ENCODE measurements around the gene ITPR2. TPM values are rescaled to one million over a fixed set of nuclear protein-coding genes. Genes with fewer than 3 reads are reported as not detected.

ITPR2 gene
- total RNA-seq, 2 experiments from 2014 or later = 28.8 to 29.9 TPM

DNA sequence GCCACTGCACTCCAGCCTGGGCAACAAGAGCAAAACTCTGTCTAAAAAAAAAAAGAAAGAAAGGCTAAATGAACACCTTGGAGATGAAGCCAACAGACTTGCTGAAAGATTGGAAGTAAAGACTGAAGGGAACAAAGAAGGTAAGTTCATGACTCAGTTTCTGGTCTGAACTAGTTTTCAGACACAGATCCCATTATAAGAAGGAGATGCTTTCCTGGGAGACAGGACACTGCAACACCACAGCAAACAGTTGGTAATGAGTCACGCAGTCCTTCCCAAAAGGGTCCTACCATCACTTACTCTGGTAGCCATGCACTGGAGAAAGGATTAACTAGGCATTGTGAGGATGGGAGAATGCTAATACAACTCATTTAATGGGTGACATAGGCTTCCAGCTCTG, 540.4 kb downstream of the ITPR2 start:
- intact Hi-C loops (cut with DNase I, micrococcal nuclease) = no loop called here
- Mint-ChIP-seq H3K9me3 (no peaks in the 10 kb centered on the region), H3K27me3 (no peaks in the 10 kb centered on the region), H3K36me3 (ENCODE audit: low read depth) (no peaks in the 10 kb centered on the region), H3K27ac (no peak overlapping the region), H3K4me3 (no peak overlapping the region), H3K4me1 (ENCODE audit: low read depth) (no peaks in the 10 kb centered on the region)
- Histone ChIP-seq H3K27ac (ENCODE audit: low read depth in 1 of 2, low read length in 2 of 2) (no peak overlapping the region), H3K4me1 (ENCODE audit: insufficient read depth, low read length) (no peaks in the 10 kb centered on the region), H3K36me3 (ENCODE audit: insufficient read depth, low read length) (no peaks in the 10 kb centered on the region), H3K9me3 (ENCODE audit: control insufficient read depth in 1 of 2, insufficient read depth in 1 of 2, low read length in 2 of 2) (no peaks in the 10 kb centered on the region), H3K27me3 (ENCODE audit: control insufficient read depth in 1 of 2, insufficient read depth in 2 of 2, low read length in 2 of 2) (no peaks in the 10 kb centered on the region), H3K4me3 (ENCODE audit: low read length) (no peak overlapping the region)
- ChIA-PET CTCF (no interaction called here), POLR2A (no interaction called here)
- DNase-seq = no peak
- TF ChIP-seq, protein P1, sequence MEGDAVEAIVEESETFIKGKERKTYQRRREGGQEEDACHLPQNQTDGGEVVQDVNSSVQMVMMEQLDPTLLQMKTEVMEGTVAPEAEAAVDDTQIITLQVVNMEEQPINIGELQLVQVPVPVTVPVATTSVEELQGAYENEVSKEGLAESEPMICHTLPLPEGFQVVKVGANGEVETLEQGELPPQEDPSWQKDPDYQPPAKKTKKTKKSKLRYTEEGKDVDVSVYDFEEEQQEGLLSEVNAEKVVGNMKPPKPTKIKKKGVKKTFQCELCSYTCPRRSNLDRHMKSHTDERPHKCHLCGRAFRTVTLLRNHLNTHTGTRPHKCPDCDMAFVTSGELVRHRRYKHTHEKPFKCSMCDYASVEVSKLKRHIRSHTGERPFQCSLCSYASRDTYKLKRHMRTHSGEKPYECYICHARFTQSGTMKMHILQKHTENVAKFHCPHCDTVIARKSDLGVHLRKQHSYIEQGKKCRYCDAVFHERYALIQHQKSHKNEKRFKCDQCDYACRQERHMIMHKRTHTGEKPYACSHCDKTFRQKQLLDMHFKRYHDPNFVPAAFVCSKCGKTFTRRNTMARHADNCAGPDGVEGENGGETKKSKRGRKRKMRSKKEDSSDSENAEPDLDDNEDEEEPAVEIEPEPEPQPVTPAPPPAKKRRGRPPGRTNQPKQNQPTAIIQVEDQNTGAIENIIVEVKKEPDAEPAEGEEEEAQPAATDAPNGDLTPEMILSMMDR (IDR thresholded peaks at IDR 0.05) = no peak
- ATAC-seq (ENCODE audit: poor library complexity) = no peak

DNA sequence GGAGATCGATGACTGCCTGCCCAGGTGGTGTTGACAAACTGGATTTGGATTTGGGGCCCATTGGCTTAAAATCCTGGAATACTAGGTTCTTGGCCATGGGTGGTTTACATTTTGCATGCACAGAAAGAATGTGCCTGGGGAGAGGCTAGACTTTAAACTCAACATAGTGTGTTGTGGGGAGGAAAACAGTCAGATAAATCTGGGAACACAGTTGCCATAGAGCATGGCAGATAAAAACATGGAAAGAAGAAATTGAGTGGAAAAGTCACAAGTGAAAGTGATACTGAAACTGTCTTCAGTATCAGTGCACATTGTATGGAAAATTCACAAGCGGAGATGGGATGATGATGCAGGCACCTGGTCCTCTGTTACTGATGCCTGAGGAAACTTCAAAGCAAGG, 542.4 kb downstream of the ITPR2 start:
- ChIA-PET POLR2A (no interaction called here), CTCF (no interaction called here)
- Histone ChIP-seq H3K27ac (ENCODE audit: low read depth in 1 of 2, low read length in 2 of 2) (no peak overlapping the region), H3K36me3 (ENCODE audit: insufficient read depth, low read length) (no peaks in the 10 kb centered on the region), H3K27me3 (ENCODE audit: control insufficient read depth in 1 of 2, insufficient read depth in 2 of 2, low read length in 2 of 2) (no peaks in the 10 kb centered on the region), H3K4me3 (ENCODE audit: low read length) (no peak overlapping the region), H3K4me1 (ENCODE audit: insufficient read depth, low read length) (no peaks in the 10 kb centered on the region), H3K9me3 (ENCODE audit: control insufficient read depth in 1 of 2, insufficient read depth in 1 of 2, low read length in 2 of 2) (peaks cover 0 to 6% of the 10 kb centered on the region in 2 experiments)
- intact Hi-C loops (cut with DNase I, micrococcal nuclease) = no loop called here
- DNase-seq (no peak), ATAC-seq (ENCODE audit: poor library complexity) (no peak)
- Mint-ChIP-seq H3K4me3 (no peak overlapping the region), H3K36me3 (ENCODE audit: low read depth) (no peaks in the 10 kb centered on the region), H3K4me1 (ENCODE audit: low read depth) (no peaks in the 10 kb centered on the region), H3K27me3 (no peaks in the 10 kb centered on the region), H3K27ac (no peak overlapping the region), H3K9me3 (no peaks in the 10 kb centered on the region)
- TF ChIP-seq, protein P1 (IDR thresholded peaks at IDR 0.05) = no peak

DNA sequence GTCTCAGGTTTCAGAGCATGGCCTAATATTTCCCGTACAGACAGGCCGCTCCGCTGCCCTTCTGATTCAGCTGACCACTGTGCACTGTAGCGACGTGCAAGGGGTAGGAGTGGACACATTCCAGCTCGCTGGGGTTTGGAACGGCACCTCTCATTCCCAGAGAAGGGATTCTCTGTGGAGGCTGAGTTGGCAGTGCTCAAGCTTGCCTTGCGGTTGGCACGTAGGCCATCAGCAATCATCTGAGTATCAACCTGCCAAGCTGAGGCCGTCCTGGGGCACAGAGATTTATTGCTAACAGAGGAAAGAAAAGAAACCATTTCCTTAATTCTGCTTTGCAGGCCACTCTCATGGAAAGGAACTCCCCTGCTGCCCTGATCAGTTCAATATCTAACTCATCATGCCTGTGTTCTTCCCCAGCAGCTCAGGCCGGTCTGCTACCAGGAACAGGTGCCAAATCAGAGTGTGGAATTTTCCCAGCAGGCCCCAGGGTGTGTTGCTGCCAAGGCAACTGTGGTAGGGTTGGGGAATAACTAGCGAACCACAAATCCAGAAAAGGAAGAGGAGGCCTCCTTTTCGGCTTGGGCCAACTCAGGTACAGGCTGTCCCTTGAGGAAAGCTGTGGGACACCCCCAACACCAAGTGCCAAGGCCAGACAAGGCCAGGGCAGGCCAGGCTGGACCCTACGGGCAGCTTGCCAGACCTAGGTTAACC, 545.2 kb downstream of the ITPR2 start:
- intact Hi-C loops (cut with DNase I, micrococcal nuclease) = no loop called here
- no peak overlapping the region for H3K4me3 Mint-ChIP-seq
- no peak overlapping the region for H3K27ac Mint-ChIP-seq
- H3K27ac ChIP-seq (ENCODE audit: low read depth in 1 of 2, low read length in 2 of 2) = no peak overlapping the region
- no peak for ATAC-seq (ENCODE audit: poor library complexity)
- no peaks in the 10 kb centered on the region for H3K4me1 Mint-ChIP-seq (ENCODE audit: low read depth)
- no peak overlapping the region for H3K4me3 ChIP-seq (ENCODE audit: low read length)
- CTCF ChIA-PET = no interaction called here
- no peaks in the 10 kb centered on the region for H3K27me3 ChIP-seq (ENCODE audit: control insufficient read depth in 1 of 2, insufficient read depth in 2 of 2, low read length in 2 of 2)
- TF ChIP-seq, protein P1 (IDR thresholded peaks at IDR 0.05) = no peak
- POLR2A ChIA-PET = interaction anchor here (0.7 kb wide), 1 partner anchor 10 kb away, joined by 4 read pairs; no protein-coding TSS in a partner anchor
- no peaks in the 10 kb centered on the region for H3K27me3 Mint-ChIP-seq
- no peaks in the 10 kb centered on the region for H3K9me3 Mint-ChIP-seq
- no peaks in the 10 kb centered on the region for H3K36me3 ChIP-seq (ENCODE audit: insufficient read depth, low read length)
- H3K36me3 Mint-ChIP-seq (ENCODE audit: low read depth) = no peaks in the 10 kb centered on the region
- DNase-seq = no peak
- H3K9me3 ChIP-seq (ENCODE audit: control insufficient read depth in 1 of 2, insufficient read depth in 1 of 2, low read length in 2 of 2) = peaks cover 0 to 6% of the 10 kb centered on the region in 2 experiments
- no peaks in the 10 kb centered on the region for H3K4me1 ChIP-seq (ENCODE audit: insufficient read depth, low read length)

Other genes with a start within 250 kb of the ITPR2 start
- gene INTS13, start 104.8 kb upstream of the ITPR2 start, total RNA-seq = 10 to 100 TPM in 1 of 2 experiments, 1 to 10 TPM in 1; 8.5 to 12.1 TPM
- gene FGFR1OP2, start 105.3 kb upstream of the ITPR2 start, total RNA-seq = 10 to 100 TPM; 44.8 to 46.8 TPM
- 1 to 10 TPM; 8.3 to 9.5 TPM for gene TM7SF3, start 181.2 kb upstream of the ITPR2 start, total RNA-seq
- gene MED21, start 189.4 kb upstream of the ITPR2 start, total RNA-seq = 100 to 1,000 TPM; 103 to 107 TPM
- gene C12orf71, start 249.4 kb upstream of the ITPR2 start, total RNA-seq = not detected